ENCODE measurements around the gene PCSK7. TPM values are rescaled to one million over a fixed set of nuclear protein-coding genes. Genes with fewer than 3 reads are reported as not detected.

Gene PCSK7, protein sequence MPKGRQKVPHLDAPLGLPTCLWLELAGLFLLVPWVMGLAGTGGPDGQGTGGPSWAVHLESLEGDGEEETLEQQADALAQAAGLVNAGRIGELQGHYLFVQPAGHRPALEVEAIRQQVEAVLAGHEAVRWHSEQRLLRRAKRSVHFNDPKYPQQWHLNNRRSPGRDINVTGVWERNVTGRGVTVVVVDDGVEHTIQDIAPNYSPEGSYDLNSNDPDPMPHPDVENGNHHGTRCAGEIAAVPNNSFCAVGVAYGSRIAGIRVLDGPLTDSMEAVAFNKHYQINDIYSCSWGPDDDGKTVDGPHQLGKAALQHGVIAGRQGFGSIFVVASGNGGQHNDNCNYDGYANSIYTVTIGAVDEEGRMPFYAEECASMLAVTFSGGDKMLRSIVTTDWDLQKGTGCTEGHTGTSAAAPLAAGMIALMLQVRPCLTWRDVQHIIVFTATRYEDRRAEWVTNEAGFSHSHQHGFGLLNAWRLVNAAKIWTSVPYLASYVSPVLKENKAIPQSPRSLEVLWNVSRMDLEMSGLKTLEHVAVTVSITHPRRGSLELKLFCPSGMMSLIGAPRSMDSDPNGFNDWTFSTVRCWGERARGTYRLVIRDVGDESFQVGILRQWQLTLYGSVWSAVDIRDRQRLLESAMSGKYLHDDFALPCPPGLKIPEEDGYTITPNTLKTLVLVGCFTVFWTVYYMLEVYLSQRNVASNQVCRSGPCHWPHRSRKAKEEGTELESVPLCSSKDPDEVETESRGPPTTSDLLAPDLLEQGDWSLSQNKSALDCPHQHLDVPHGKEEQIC
- 10 to 100 TPM; 16.9 to 43.4 (median 25.5) TPM for total RNA-seq
- polyA plus RNA-seq = 10 to 100 TPM; 27.8 to 34.6 TPM
- long read RNA-seq, donor 1, full-length matches to known transcripts = 18 of 45 reads
- long read RNA-seq, donor 1, partial matches to known transcripts = 9 of 45 reads
- long read RNA-seq, donor 1, other reads (novel, unspliced or antisense) = 18 of 45 reads
- long read RNA-seq, donor 2, full-length matches to known transcripts = 53 of 143 reads
- long read RNA-seq, donor 2, partial matches to known transcripts = 32 of 143 reads
- long read RNA-seq, donor 2, other reads (novel, unspliced or antisense) = 58 of 143 reads
- long read RNA-seq, donor 3, full-length matches to known transcripts = 43 of 107 reads
- long read RNA-seq, donor 3, partial matches to known transcripts = 26 of 107 reads
- long read RNA-seq, donor 3, other reads (novel, unspliced or antisense) = 38 of 107 reads

DNA sequence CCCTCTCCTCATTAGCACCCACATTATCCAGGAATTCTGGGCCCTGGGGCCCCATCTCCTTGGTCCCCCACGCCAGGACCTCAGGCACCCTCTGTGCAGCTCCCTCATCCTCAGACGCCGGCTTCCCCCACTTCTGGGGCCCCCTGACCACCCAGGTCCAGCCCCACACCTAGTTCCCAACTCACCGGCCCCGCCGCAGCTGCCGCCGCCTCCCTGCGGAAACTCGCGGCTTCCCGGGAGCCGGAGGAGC is at the start of gene PCSK7:
PCSK7 (minus strand) TSS at position 232 of the 250 bp plus-strand sequence. CDS start 2,229 bp downstream, outside the sequence.
- ATAC-seq (no peak), DNase-seq (peak in 2 of 5 donors; percentile 89 to 92)
- peaks cover 2 to 38% (median 25%) of the 10 kb centered on the region in 12 donors for H3K4me1 ChIP-seq
- no peak for TF ChIP-seq POLR2A (IDR thresholded peaks at IDR 0.05)
- H3K4me3 ChIP-seq = peak within 1 kb of the TSS; percentile 78 to 99 (median 93)
- peaks cover 0 to 44% (median 38%) of the 10 kb centered on the region in 9 donors for H3K36me3 ChIP-seq
- H3K27me3 ChIP-seq = no peaks in the 10 kb centered on the region
- H3K27ac ChIP-seq = peak within 1 kb of the TSS; percentile 91 to 100 (median 98)
- WGBS, 4 donors = 0 to 1% (median 0%) methylated on average over 2 to 13 of the region's 13 CpGs
- intact Hi-C loops (cut with DNase I) = loop anchor here in 4 of 10 donors (2.0 to 10.0 kb wide), 6 partner anchors 53 to 447 kb away; partner anchors contain the start of genes BACE1 (in 1 of the 4), CEP164 (in 1 of the 4), PAFAH1B2 (in 1 of the 4) and SIDT2 (in 1 of the 4)
- no peaks in the 10 kb centered on the region for H3K9me3 ChIP-seq

DNA sequence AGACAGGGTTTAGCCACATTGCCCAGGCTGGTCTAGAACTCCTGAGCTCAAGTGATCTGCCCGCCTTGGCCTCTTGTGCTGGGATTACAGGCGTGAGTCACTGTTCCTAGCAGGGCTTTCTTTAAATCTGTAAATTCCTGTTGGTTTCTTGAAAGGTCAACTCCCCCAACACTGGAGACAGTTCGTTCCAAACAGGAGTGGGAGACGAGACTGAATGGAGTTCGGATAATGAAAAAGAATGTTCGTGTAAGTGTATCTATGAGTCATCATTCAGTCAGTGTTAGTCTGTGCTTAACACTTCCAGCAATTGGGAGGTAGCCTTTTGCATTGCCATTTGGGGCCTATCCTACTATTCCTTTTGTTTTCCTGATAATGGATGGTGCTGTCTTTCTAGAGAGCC is 49.3 kb upstream of the PCSK7 start:
- H3K4me1 ChIP-seq = peaks cover 0 to 6% (median 0%) of the 10 kb centered on the region in 12 donors
- H3K9me3 ChIP-seq = no peaks in the 10 kb centered on the region
- 75 to 85% (median 84%) methylated on average over 6 of the region's 6 CpGs for WGBS, 4 donors
- no peaks in the 10 kb centered on the region for H3K27me3 ChIP-seq
- peaks cover 0 to 72% (median 63%) of the 10 kb centered on the region in 9 donors for H3K36me3 ChIP-seq
- peak in 2 of 4 donors; percentile 45 for ATAC-seq
- TF ChIP-seq POLR2A (IDR thresholded peaks at IDR 0.05) = no peak
- TF ChIP-seq, protein P1, sequence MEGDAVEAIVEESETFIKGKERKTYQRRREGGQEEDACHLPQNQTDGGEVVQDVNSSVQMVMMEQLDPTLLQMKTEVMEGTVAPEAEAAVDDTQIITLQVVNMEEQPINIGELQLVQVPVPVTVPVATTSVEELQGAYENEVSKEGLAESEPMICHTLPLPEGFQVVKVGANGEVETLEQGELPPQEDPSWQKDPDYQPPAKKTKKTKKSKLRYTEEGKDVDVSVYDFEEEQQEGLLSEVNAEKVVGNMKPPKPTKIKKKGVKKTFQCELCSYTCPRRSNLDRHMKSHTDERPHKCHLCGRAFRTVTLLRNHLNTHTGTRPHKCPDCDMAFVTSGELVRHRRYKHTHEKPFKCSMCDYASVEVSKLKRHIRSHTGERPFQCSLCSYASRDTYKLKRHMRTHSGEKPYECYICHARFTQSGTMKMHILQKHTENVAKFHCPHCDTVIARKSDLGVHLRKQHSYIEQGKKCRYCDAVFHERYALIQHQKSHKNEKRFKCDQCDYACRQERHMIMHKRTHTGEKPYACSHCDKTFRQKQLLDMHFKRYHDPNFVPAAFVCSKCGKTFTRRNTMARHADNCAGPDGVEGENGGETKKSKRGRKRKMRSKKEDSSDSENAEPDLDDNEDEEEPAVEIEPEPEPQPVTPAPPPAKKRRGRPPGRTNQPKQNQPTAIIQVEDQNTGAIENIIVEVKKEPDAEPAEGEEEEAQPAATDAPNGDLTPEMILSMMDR (IDR thresholded peaks at IDR 0.05) = no peak
- H3K4me3 ChIP-seq = no peak overlapping the region
- DNase-seq = no peak
- no peak overlapping the region for H3K27ac ChIP-seq
- intact Hi-C loops (cut with DNase I) = no loop called here

DNA sequence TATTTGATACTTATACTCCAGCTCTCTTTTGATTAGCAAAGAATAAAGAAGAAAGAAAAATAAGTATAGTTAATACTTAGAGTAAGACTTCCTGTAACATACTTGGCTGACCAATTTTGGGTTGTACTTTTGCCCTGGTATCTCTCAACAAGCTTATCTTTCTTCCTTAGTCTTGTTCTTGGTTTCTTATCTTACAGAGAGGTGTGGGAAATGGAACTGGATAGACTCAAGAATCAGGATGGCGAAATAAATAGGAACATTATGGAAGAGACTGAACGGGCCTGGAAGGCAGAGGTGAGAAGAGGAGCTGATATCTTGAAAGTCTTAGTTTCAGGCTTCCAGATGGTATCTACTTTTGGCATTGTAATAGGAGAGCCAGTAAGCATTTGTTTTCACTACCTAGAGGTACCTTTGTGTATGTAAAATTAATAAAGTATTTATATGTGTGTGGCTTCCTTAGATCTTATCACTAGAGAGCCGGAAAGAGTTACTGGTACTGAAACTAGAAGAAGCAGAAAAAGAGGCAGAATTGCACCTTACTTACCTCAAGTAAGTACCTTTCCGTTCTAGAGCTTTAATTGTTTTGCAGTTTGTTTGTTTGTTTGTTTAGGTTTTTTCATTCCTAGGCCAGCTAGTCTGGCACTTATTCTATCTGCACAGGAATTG is 48.0 kb upstream of the PCSK7 start:
- ATAC-seq = no peak
- H3K27ac ChIP-seq = peak overlapping the region in 1 of 12 donors; percentile 47
- intact Hi-C loops (cut with DNase I) = no loop called here

More for the DNA sequence above, 48.0 kb upstream of the PCSK7 start:
- DNase-seq = no peak
- Histone ChIP-seq H3K36me3 (peaks cover 0 to 70% (median 56%) of the 10 kb centered on the region in 9 donors), H3K9me3 (no peaks in the 10 kb centered on the region), H3K4me3 (peak overlapping the region in 1 of 12 donors; percentile 30), H3K4me1 (peaks cover 0 to 6% (median 0%) of the 10 kb centered on the region in 12 donors), H3K27me3 (no peaks in the 10 kb centered on the region)
- TF ChIP-seq, protein P1 (IDR thresholded peaks at IDR 0.05) = no peak
- TF ChIP-seq POLR2A (IDR thresholded peaks at IDR 0.05) = no peak
- 71 to 79% (median 75%) methylated on average over 4 of the region's 4 CpGs for WGBS, 4 donors
